OCI-M2 (cell line): ENCODE measurements around the gene IL31.

Experiments
- DNase-seq: peaks from one replicate; lab custom pipeline; 2025; ENCODE audit not compliant: unreplicated experiment; lab: John Stamatoyannopoulos, UW

IL31 gene

DNA sequence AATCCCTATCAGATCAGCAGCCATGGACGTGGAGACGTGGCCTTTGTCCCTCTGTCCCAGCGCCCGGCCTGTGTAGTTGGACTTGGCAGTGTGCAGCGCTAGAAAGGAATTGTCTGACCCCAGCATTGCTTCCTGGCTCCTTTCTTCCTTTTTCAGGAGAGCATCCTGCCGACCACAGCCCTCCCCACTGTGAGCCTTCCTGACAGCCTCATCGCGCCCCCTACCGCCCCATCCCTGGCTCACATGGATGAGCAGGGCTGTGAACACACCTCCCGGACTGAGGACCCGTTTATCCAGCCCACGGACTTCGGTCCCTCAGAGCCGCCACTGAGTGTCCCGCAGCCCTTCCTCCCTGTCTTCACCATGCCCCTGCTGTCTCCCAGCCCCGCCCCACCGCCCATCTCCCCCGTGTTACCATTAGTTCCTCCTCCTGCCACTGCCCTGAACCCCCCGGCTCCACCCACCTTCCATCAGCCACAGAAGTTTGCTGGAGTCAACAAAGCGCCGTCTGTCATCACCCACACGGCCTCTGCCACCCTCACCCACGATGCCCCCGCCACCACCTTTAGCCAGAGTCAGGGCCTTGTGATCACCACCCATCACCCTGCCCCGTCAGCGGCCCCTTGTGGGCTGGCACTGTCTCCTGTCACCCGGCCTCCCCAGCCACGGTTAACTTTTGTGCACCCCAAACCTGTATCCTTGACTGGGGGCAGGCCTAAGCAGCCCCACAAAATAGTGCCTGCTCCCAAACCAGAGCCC is 40.6 kb downstream of the IL31 start:
- no peak for DNase-seq

DNA sequence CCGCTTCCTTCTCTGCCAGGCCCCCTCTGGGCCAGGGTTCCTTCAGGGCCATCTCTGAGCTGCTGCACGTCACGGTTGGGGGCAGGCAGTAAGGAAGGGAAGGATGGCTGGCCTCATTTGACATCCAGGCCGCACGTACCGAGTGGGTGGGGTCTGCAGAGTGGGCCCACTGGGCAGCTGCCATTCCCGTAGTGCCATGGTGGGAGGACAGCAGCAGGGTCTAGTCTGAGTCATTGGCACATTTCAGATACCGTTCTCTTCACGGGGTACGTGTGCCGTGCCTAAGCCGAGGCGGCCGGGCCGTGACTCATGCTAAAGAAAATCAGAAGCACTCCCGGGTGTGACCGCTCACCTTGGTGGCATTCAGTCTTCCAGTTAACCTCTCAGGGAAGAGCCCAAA is 43.9 kb downstream of the IL31 start:
- no peak for DNase-seq

DNA sequence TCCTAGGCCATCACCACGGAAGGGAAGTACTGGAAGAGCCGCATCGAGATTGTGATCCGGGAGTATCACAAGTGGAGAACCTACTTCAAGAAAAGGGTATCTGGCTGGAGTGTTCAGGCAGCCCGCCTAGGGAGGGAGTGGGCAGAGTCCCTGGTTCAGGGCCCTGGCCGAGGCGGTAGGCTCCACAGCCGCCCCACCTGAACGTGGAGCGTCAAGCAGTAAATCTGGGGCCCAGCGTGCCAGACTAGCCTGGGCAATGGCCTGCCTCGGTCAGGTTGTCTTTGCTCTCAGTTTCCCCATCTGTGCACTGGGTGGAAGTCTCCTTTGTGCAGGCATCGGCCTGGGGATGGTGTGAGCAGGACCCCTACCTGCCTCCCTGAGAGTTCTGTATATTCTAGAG is 44.9 kb downstream of the IL31 start:
- no peak for DNase-seq

DNA sequence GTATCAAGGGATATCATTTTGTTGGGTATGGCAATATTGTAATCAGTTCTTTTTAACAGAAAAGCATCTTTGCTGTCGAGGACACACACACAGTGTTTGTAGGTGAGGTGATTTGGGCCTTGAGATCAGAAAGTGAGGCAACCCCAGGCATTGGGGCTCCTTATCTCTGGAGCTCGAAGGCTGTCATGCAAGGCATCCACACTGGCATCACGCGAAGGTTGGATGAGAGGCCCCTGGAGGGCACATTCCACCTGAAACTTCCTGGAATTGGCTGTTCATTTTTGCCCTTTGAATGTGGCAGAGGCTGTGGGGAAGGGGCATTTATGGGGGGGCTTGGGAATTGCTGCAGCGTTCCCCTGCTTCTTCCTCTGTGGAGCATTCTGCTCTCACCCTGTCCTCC is 45.5 kb downstream of the IL31 start:
- DNase-seq, result no peak

DNA sequence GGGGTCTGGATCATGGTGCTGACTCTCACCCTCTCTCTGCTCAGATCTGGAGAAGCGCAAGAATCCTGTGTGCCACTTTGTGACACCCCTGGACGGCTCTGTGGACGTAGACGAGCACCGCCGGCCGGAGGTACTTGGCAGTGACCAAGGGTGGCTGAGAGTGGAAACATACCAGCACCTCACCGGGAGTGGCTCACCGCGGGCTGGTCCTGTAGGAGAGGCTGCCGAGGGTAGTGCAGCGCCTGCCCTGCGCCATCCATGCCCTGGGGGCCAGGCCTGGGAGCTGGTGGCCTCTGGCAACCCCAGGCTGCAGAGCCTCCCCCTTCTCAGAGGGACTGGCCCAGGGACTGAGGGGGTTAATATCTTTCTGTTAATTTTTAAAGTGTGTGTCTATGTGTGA is 46.2 kb downstream of the IL31 start:
- no peak for DNase-seq

DNA sequence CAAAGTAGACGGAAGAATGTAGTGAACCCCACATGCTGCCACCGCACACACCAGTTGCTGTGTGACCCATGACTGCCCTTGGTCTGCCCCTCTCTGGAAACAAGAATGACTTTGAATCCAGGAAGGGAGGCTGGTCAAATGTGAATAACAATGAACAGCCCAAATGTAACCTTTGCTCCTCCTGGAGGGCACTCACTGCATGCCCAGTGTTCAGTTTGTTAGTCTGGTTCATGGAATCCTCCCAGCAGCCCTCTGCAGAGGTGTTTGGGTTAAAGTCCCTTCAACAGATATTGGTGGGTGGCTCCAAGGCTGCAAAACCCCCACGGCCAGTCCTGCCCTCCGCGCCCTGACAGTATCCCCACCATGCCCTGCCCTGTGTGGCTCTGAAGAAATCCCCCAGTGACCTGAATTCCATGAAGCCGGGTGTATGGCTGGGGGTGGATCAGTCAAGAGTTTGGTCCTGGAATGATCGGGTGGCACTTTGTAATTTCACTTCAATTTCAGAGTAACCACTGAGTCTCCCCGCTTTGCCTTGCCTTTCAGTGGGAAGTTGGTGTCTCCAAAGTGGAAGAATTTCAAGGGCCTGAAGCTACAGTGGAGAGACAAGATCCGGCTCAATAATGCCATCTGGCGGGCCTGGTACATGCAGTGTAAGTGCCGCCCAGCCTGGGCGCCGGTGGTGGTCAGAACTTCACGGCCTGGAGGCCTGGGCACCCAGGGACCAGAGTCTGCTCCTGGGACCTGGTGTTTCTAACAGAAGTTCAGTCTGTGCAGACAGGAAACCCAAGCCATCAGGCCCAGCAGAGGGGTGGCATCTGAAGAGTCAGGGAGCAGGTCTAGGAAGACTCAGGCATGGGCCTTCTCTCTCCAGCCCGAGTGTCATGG is 47.1 kb downstream of the IL31 start:
- no peak for DNase-seq

DNA sequence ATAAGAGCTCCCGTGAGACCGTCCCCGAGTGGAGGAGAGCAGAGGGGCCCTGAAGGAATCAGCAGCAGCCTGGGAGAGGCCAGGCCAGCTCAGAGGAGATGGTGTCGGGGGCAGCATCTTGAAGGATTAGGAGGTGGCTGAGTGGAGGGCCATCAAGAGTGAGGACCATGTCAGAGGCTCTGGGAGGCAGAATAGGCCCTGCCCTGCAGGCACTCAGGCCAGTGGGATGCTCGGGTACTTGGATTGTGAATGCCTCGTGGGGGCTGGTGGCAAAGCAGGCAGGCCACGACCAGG is 47.7 kb downstream of the IL31 start:
- DNase-seq, result no peak

DNA sequence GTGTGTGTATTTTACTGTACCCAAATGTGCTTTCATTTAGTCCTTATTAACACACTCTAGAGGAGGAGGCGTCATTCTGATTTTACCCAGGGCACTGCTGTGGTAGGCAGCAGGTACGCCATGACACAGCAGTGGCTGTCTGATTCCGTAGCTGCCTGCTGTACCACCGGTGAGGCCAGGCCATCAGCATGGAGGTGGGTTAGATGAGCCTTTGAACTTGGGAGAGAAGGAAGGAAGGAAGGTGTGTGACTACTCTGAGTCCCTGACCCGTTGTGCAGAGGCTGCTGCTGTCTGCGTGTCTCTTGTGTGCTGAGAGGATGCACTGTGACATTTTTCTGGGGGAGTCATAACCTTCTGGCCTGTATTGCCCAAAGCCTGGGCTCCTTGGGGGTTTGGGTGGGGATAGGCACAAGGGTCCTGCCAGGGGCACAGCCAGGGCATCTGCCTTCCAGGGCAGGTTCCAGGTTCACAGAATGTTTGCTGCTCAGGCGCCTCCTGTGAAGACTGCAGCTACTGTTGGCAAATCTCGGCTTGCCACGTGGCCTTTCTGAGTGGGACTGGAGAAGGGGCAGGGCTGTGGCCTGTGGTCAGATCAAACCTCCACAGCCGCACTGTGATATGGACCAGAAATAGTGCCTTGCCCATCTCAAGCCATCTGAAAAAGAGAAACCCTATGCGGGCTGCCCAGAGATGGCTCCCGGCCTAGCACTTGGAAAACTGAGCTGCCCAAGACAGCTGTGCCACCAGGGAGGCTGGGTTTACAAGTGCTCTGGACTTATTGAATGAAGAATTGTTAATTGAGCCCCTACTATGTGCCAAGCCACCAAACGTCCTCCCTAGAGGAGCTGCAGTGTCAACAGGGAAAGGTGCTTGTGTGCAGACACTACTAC is 48.3 kb downstream of the IL31 start:
- DNase-seq, result no peak

DNA sequence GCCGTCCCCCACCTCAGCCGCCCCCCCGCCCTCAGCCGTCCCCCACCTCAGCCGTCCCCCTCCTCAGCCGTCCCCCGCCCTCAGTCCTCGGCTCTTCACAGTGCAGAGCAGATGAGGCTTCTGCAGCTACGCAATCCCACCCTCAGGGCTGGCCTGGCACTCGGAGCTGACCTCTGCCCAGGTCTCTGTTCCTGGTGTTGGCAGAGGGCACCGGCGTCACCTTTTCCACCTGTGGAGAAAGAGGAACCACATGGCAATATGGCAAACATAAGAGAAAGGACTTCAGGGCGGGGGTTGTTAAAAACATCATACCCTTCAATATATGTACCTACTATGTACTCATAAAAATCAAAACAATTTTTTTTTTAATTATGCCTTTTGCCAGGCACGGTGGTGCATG is 49.7 kb downstream of the IL31 start:
- DNase-seq, result no peak

DNA sequence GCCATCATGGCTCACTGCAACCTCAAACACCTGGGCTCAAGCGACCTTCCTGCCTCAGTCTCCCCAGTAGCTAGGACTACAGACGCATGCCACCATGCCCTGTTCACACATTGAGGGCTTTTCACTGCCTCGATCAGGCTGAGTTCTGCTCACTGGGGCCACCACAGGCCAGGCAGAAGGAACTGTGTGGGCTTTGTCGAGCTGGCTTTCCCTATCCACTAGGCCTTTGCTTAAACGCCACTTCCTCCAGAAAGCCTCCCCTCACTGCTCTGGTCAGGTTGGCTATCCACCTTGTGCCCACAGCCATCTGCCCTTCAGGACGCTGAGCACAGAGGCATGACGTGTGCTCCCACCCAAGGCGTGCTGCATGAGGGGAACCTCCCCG is 50.3 kb downstream of the IL31 start:
- no peak for DNase-seq

DNA sequence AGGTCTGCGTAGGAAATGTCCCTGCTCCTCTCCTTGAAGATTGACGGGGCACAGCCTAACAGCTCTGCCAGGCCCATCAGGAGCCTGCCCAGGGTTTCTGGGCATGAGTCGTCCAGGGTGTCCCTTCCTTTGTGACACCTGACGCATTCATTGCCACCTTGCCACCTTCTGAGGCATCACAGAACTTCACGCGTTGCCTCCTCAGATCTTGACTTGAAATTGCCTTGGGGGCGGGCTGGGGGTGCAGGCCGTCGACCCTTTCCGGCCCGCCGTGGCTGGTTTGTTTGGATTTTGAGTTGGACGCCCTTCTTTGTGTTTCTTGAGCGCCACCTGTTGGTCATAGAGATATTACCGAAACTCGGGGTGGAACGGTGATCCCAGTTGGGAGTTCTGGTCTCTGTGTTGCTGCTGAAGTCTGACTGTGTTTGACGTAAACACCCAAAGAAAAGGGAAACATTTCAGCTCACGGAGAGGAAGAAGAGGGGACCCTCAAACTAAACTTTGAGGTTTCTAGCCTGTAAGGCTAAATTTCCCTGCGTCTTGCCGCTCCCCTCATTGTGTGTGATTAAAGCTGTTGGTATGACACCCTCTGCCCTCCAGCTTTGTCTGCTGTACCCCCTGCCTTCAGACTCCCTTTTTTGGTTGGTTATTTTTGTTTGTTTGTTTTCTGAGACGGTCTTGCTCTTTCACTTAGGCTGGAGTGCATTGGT is 50.8 kb downstream of the IL31 start:
- DNase-seq, result no peak
